ENCODE data around the gene FRYL.

FRYL gene

DNA sequence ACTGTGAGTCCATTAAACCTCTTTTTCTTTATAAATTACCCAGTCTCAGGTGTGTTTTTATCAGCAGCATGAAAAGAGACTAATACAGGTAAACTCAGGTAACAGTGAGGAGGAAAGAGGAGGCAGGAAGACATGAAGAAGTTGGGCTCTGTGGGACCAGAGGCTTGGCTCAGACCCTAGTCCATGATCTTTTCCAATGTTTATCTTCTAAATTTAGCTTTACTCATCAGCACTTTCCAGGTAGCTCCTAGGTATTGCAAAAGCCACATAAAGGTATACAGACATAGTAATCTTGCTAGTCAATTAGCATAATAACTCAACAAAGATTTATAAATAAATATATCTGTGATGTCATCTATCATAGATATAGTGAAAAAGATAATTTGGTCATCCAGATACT is 11.2 kb upstream of the FRYL start:
- no peaks in the 10 kb centered on the region for H3K27me3 ChIP-seq (ENCODE audit: insufficient read depth, low read depth, severe bottlenecking)
- no peaks in the 10 kb centered on the region for H3K9me3 ChIP-seq (ENCODE audit: severe bottlenecking)
- no peak overlapping the region for H3K27ac ChIP-seq
- H3K36me3 ChIP-seq: no peaks in the 10 kb centered on the region
- no peak for DNase-seq
- TF ChIP-seq, protein P1, sequence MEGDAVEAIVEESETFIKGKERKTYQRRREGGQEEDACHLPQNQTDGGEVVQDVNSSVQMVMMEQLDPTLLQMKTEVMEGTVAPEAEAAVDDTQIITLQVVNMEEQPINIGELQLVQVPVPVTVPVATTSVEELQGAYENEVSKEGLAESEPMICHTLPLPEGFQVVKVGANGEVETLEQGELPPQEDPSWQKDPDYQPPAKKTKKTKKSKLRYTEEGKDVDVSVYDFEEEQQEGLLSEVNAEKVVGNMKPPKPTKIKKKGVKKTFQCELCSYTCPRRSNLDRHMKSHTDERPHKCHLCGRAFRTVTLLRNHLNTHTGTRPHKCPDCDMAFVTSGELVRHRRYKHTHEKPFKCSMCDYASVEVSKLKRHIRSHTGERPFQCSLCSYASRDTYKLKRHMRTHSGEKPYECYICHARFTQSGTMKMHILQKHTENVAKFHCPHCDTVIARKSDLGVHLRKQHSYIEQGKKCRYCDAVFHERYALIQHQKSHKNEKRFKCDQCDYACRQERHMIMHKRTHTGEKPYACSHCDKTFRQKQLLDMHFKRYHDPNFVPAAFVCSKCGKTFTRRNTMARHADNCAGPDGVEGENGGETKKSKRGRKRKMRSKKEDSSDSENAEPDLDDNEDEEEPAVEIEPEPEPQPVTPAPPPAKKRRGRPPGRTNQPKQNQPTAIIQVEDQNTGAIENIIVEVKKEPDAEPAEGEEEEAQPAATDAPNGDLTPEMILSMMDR (IDR thresholded peaks at IDR 0.05; ENCODE audit: low read depth, low read length): no peak
- no peak overlapping the region for H3K4me3 ChIP-seq (ENCODE audit: low read depth, low read length)

DNA sequence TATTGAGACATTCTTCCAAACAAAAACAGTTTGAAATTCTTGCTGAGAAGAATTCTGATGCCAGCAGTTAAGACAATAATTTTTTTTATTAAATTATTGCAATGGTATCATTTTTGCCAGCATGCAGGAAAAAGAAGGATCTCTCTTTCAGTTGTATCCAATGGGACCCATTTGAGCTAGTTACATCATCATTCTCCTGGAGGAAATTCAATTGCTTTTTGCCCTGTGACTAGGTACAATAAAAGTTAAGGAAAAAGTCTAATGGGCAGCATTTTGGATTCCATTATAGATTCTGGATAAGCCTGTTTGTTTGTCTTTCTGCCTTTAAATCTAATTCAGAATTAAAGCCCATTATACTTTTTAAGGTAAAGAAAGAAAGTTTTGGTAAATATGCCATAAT is 10.5 kb upstream of the FRYL start:
- Histone ChIP-seq H3K4me3 (ENCODE audit: low read depth, low read length) (no peak overlapping the region), H3K36me3 (no peaks in the 10 kb centered on the region), H3K27me3 (ENCODE audit: insufficient read depth, low read depth, severe bottlenecking) (no peaks in the 10 kb centered on the region), H3K9me3 (ENCODE audit: severe bottlenecking) (no peaks in the 10 kb centered on the region), H3K27ac (no peak overlapping the region)
- TF ChIP-seq, protein P1 (IDR thresholded peaks at IDR 0.05; ENCODE audit: low read depth, low read length): no peak
- DNase-seq: no peak

DNA sequence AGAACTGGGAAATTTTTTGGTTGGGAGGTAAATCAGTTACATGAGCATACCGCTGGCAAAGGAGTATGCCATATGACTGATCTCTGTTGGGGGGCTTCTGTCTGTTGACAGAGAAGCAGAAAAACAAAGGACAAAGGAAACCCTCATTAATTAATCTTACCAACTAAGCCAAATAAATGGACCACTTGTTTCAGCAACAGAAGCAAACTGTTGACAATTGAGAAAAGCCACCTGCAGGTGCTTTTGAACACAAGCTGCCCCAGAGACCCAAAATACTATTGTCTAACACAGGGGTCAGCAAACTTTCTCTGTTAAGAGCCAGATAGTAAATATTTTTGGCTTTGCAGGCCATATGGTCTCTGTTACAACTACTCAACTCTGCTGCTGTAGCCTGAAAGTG is 7.0 kb upstream of the FRYL start:
- H3K27me3 ChIP-seq (ENCODE audit: insufficient read depth, low read depth, severe bottlenecking): no peaks in the 10 kb centered on the region
- no peaks in the 10 kb centered on the region for H3K9me3 ChIP-seq (ENCODE audit: severe bottlenecking)
- H3K36me3 ChIP-seq: no peaks in the 10 kb centered on the region
- TF ChIP-seq, protein P1 (IDR thresholded peaks at IDR 0.05; ENCODE audit: low read depth, low read length): no peak
- H3K27ac ChIP-seq: no peak overlapping the region
- no peak for DNase-seq
- no peak overlapping the region for H3K4me3 ChIP-seq (ENCODE audit: low read depth, low read length)

GRCh38 chr4:48786549-48786948 is 6.5 kb upstream of the FRYL start:
- TF ChIP-seq, protein P1 (IDR thresholded peaks at IDR 0.05; ENCODE audit: low read depth, low read length): no peak
- no peak overlapping the region for H3K4me3 ChIP-seq (ENCODE audit: low read depth, low read length)
- H3K36me3 ChIP-seq: no peaks in the 10 kb centered on the region
- no peaks in the 10 kb centered on the region for H3K27me3 ChIP-seq (ENCODE audit: insufficient read depth, low read depth, severe bottlenecking)
- DNase-seq: no peak
- H3K27ac ChIP-seq: no peak overlapping the region
- no peaks in the 10 kb centered on the region for H3K9me3 ChIP-seq (ENCODE audit: severe bottlenecking)

DNA sequence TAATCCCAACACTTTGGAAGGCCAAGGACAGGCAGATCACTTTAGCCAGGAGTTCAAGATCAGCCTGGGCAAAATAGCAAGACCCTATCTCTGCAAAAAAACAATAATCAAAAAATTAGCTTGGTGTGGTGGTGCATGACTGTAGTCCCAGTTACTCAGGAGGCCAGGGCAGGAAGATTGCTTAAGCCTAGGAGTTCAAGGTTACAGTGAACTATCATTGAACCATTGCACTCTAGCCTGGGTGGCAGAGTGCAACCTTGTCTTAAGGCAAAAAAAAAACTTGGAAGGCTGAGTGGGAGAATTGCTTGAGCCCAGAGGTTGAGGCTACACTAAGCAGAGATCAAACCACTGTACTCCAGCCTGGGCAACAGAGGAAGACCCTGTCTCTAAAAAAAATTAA is 5.2 kb upstream of the FRYL start:
- H3K9me3 ChIP-seq (ENCODE audit: severe bottlenecking): no peaks in the 10 kb centered on the region
- TF ChIP-seq, protein P1 (IDR thresholded peaks at IDR 0.05; ENCODE audit: low read depth, low read length): no peak
- no peak for DNase-seq

GRCh38 chr4:48781968-48782367 is 1.9 kb upstream of the FRYL start:
- H3K9me3 ChIP-seq (ENCODE audit: severe bottlenecking): no peaks in the 10 kb centered on the region
- DNase-seq: no peak
- H3K4me3 ChIP-seq (ENCODE audit: low read depth, low read length): no peak overlapping the region
- H3K27me3 ChIP-seq (ENCODE audit: insufficient read depth, low read depth, severe bottlenecking): no peaks in the 10 kb centered on the region
- TF ChIP-seq, protein P1 (IDR thresholded peaks at IDR 0.05; ENCODE audit: low read depth, low read length): no peak
- H3K36me3 ChIP-seq: no peaks in the 10 kb centered on the region; the same call in 1 of the 2 replicates
- no peak overlapping the region for H3K27ac ChIP-seq

More for the DNA sequence above, 5.2 kb upstream of the FRYL start:
- no peaks in the 10 kb centered on the region for H3K36me3 ChIP-seq
- no peak overlapping the region for H3K27ac ChIP-seq
- no peak overlapping the region for H3K4me3 ChIP-seq (ENCODE audit: low read depth, low read length)
- H3K27me3 ChIP-seq (ENCODE audit: insufficient read depth, low read depth, severe bottlenecking): no peaks in the 10 kb centered on the region

Measured in WERI-Rb-1 (cell line).